Immature natural killer cell (primary cell): ENCODE data around the gene MED13L. TPM values are rescaled to one million over a fixed set of nuclear protein-coding genes. Genes with fewer than 3 reads are reported as not detected.
A peak's percentile ranks its signal among the peaks of the same experiment; 100 is the strongest.
"Not testable (repeated sequence)": the region's sequence is repeated elsewhere in the genome, so short reads cannot be mapped to it uniquely, and the experiment has no call there.

Experiments used
- DNase-seq, 3 donors: peaks; one replicate each; pipeline ENCODE4 v3.0.0; 2022; ENCODE audit warnings: mixed read lengths in 1 of 3
- H3K27ac Mint-ChIP-seq, 6 donors: one replicate each; pipeline ENCODE4 v1.8.0; 2020; ENCODE audit warnings: mixed read lengths in 6 of 6, mild to moderate bottlenecking in 5 of 6, inconsistent platforms in 4 of 6, moderate library complexity in 3 of 6
- H3K27me3 Mint-ChIP-seq, 3 donors: one replicate each; pipeline ENCODE4 v1.8.0; 2020 to 2021; ENCODE audit warnings: low read depth in 3 of 3, mild to moderate bottlenecking in 3 of 3, mixed read lengths in 3 of 3, moderate library complexity in 3 of 3, inconsistent platforms in 1 of 3
- H3K36me3 Mint-ChIP-seq, 3 donors: one replicate each; pipeline ENCODE4 v1.8.0; 2020; ENCODE audit warnings: mixed read lengths in 3 of 3, inconsistent platforms in 2 of 3, mild to moderate bottlenecking in 2 of 3
- H3K4me1 Mint-ChIP-seq, 2 donors: one replicate each; pipeline ENCODE4 v1.8.0; 2020; ENCODE audit warnings: inconsistent platforms in 2 of 2, mild to moderate bottlenecking in 2 of 2, mixed read lengths in 2 of 2, moderate library complexity in 1 of 2
- H3K4me3 Mint-ChIP-seq, 5 donors: one replicate each; pipeline ENCODE4 v1.8.0; 2020; ENCODE audit warnings: mild to moderate bottlenecking in 5 of 5, mixed read lengths in 5 of 5, inconsistent platforms in 3 of 5, moderate library complexity in 3 of 5
- H3K9me3 Mint-ChIP-seq, 6 donors: one replicate each; pipeline ENCODE4 v1.8.0; 2020; ENCODE audit warnings: mild to moderate bottlenecking in 6 of 6, mixed read lengths in 6 of 6, inconsistent platforms in 4 of 6, moderate library complexity in 3 of 6
- polyA plus RNA-seq, 3 donors: library from polyadenylated mRNA; unstranded; fragments of 300-500 nt; fragmentation: Illumina TruSeq; gene quantifications; one replicate each; pipeline ENCODE4 v1.2.3, GENCODE V29; 2021

MED13L gene
- polyA plus RNA-seq, 3 donors from 2014 or later = 2.3 to 10.3 (median 4.9) TPM

DNA sequence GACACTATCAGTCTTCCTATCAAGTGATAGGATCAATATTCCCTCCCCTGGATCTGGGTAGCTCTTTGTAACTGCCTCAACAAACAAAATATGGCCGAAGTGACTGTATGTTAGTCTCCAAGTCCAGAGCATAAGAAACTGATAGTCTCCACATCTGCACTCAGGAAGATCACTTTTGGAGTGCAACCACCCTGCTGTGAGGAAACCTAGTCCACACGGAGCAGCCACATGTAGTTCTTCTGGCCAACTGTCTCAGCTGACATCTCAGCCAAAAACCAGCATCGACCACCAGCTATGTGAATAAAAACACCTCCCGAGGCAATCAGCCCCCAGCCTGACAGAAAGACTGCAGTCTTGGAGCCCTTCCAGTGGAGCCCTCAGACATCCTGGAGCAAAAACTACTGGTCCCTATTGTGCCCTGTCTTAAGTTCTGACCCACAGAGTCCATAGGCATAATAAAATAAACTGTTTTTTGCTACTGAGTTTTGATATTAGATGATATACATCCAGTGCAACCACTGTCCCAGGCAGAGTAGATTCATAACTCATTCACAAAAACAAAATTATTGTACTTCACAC, 143.8 kb downstream of the MED13L start:
- H3K27ac Mint-ChIP-seq = peak overlapping the region in 2 of 6 donors; percentile 10 to 20
- no peaks in the 10 kb centered on the region for H3K36me3 Mint-ChIP-seq
- H3K27me3 Mint-ChIP-seq = no peaks in the 10 kb centered on the region
- DNase-seq = no peak
- H3K4me1 Mint-ChIP-seq = peaks cover 66 to 88% of the 10 kb centered on the region in 2 donors
- no peak overlapping the region for H3K4me3 Mint-ChIP-seq
- H3K9me3 Mint-ChIP-seq = no peaks in the 10 kb centered on the region

DNA sequence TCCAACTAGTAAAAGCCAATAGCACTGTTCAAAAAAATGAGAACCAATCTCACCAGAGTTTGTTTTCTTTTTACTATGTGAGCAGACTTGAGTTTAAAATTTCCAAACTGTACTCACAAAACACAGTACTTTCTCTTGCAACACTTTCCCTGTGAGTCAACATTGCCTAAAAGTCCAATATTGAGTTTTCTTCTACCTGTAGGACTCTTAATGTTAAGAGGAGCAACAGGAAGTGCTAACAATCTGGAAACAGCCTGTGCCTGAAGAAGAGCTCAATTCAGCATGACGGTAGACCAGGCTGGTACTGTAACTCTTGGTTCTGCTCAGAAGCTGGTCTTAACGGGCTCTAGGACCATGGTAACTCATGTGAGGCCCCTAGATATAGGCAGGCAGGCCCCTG, 144.3 kb downstream of the MED13L start:
- no peak overlapping the region for H3K4me3 Mint-ChIP-seq

DNA sequence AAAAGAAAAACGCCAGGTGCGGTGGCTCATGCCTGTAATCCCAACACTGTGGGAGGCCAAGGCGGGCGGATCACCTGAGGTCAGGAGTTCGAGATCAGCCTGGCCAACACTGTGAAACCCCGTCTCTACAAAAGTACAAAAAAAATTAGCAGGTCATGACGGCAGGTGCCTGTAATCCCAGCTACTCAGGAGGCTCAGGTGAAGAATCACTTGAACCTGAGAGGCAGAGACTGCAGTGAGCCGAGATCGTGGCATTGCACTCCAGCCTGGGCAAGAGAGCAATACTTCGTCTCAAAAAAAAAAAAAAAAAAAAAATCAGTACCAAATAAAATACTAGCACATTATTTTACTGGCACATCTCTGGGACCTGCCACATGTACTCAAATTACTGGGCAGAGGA, 145.5 kb downstream of the MED13L start:
- not testable (repeated sequence) for H3K4me3 Mint-ChIP-seq, H3K9me3 Mint-ChIP-seq, H3K27me3 Mint-ChIP-seq, DNase-seq, H3K36me3 Mint-ChIP-seq, H3K27ac Mint-ChIP-seq
- H3K4me1 Mint-ChIP-seq = peaks cover 66 to 90% of the 10 kb centered on the region in 2 donors

More for the DNA sequence above, 144.3 kb downstream of the MED13L start:
- no peaks in the 10 kb centered on the region for H3K27me3 Mint-ChIP-seq
- H3K27ac Mint-ChIP-seq = peak overlapping the region in 1 of 6 donors; percentile 10
- H3K4me1 Mint-ChIP-seq = peaks cover 65 to 88% of the 10 kb centered on the region in 2 donors
- no peaks in the 10 kb centered on the region for H3K9me3 Mint-ChIP-seq
- no peak for DNase-seq
- no peaks in the 10 kb centered on the region for H3K36me3 Mint-ChIP-seq

DNA sequence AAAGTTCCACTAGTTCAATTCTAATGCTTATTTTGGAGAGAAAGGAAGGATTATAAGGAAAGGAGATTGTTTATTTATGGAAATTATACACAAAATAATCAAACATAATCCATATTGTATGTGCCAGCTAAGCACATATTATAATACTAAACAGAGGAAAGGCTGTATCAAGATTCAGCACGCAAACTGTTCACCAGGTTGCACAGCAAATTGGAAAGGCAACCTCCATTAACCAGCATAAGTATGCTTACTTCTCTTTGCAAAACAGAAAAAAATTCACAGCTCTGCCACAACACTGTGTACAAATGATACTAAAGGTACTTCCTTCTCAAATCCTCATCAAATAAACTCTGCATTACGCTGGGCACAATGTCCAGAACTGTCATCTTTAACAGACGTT, 146.3 kb downstream of the MED13L start:
- Mint-ChIP-seq H3K27me3 (peaks cover 0 to 2% (median 0%) of the 10 kb centered on the region in 3 donors), H3K4me1 (peaks cover 65 to 90% of the 10 kb centered on the region in 2 donors), H3K36me3 (no peaks in the 10 kb centered on the region), H3K27ac (peak overlapping the region in 3 of 6 donors; percentile 19 to 60 (median 36)), H3K9me3 (no peaks in the 10 kb centered on the region), H3K4me3 (peak overlapping the region in 3 of 5 donors; percentile 2 to 32 (median 29))
- no peak for DNase-seq

DNA sequence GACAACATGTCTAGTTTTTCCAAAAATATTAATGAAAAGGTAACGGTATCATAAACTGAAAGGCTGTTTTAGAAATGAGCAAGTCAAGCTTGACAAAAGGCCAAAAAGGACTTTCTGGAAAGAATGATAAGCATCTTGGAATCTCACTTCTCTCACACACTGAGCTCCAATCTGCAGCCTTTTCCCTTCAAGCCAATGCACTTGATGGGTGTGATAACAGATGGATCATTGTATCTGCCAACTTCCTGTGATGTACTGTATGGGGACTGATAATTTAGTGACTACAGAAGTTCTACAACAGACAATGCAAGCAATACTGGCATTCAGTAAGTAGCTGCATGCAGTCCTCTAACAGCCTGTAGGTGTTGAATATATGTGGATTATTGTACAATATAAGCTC, 147.1 kb downstream of the MED13L start:
- Mint-ChIP-seq H3K4me3 (peak overlapping the region in 1 of 5 donors; percentile 24), H3K36me3 (no peaks in the 10 kb centered on the region), H3K4me1 (peaks cover 62 to 90% of the 10 kb centered on the region in 2 donors), H3K9me3 (no peaks in the 10 kb centered on the region), H3K27me3 (peaks cover 0 to 2% (median 0%) of the 10 kb centered on the region in 3 donors), H3K27ac (peak overlapping the region in 1 of 6 donors; percentile 13)
- no peak for DNase-seq

DNA sequence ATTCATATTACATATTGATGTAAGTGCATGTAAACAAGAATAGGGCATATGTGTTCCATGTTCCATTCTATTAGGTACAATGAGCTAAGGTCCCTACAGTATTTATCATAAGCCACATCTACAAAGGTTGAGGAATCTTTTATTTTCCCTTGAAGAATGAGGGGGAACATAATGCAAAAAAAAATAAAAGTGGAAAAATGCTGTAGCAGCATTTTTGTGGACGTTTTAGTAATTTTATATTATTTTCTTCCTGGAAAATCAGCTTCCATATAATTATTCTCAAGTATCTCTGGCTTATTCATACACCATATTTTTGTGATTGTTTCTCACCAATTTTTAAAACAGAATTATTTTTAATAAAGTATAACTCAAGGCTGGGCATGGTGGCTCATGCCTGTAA, 148.7 kb downstream of the MED13L start:
- H3K27me3 Mint-ChIP-seq = peaks cover 0 to 2% (median 0%) of the 10 kb centered on the region in 3 donors
- no peak overlapping the region for H3K4me3 Mint-ChIP-seq
- DNase-seq = no peak
- H3K27ac Mint-ChIP-seq = no peak overlapping the region
- no peaks in the 10 kb centered on the region for H3K9me3 Mint-ChIP-seq
- peaks cover 55 to 83% of the 10 kb centered on the region in 2 donors for H3K4me1 Mint-ChIP-seq
- no peaks in the 10 kb centered on the region for H3K36me3 Mint-ChIP-seq

DNA sequence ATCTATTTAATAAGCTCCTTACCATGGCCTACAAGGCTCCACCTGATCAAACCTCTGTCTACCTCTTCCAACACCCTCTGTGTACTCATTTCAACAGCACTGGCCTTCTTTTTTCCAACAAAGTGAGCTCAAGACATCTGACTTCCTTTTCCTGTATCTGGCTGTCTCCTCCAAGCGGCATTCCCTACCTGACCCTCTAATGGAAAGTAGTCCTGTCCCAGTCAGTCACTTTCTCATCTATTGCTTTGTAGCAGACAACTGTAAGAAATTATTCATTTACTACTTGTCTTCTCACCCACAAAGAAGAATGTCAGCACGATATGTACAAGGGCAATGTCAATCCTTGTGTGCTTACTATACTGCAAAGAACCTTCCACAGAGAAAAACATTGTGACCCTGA, 149.6 kb downstream of the MED13L start:
- Mint-ChIP-seq H3K36me3 (no peaks in the 10 kb centered on the region), H3K4me1 (peaks cover 52 to 83% of the 10 kb centered on the region in 2 donors), H3K4me3 (no peak overlapping the region), H3K27me3 (peaks cover 0 to 2% (median 0%) of the 10 kb centered on the region in 3 donors), H3K9me3 (no peaks in the 10 kb centered on the region), H3K27ac (peak overlapping the region in 1 of 6 donors; percentile 16)
- DNase-seq = no peak

DNA sequence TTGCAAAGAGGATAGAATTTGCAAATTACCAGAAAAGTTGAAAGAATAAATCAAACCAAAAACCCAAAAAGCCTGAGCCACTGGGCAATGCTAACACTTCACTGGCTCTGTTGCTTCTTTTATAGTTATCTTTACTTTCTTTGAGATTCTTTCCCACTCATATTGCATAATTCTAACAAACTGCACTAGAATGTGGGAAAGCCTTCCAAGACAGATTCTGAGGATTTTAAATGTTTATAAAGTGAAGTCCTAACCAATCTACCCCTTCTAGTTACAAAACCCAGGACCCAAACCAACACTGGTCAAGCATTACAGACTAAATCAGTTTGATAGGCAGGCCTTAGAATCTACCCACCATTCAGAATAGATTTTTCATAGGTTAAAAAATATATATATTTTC, 150.9 kb downstream of the MED13L start:
- H3K9me3 Mint-ChIP-seq = no peaks in the 10 kb centered on the region
- H3K36me3 Mint-ChIP-seq = no peaks in the 10 kb centered on the region
- no peak overlapping the region for H3K4me3 Mint-ChIP-seq
- DNase-seq = no peak
- peaks cover 55 to 90% of the 10 kb centered on the region in 2 donors for H3K4me1 Mint-ChIP-seq
- H3K27me3 Mint-ChIP-seq = peaks cover 0 to 2% (median 0%) of the 10 kb centered on the region in 3 donors
- no peak overlapping the region for H3K27ac Mint-ChIP-seq

DNA sequence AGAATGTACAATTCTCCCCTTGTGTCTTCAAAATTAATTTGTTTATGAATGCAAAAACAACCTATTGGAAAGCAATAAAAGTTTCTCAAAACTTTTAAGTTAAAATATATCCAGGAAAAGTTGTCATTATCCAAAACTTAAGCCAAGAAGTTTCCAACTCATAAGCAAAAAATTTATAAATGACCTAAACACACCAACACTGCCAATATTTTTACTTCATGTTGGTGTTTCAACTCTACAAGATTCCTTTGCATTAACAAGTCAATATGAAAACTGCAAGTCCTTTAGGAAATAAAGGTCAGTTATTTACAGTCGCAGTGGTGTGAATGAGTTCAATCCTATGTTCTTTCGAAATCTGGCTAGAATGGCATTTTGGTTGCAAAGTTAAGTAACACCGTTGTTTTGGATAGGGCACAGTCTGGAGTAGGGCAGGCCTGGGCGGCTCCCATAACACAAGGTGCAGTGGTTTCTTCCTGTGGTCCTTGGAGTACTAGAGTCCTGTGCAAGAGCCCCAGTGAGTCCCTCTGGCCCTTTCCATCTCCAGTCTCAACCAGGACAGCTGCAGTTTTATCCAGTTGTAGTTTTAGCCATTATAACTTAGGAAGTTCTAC, 151.4 kb downstream of the MED13L start:
- peaks cover 0 to 2% (median 0%) of the 10 kb centered on the region in 3 donors for H3K27me3 Mint-ChIP-seq
- DNase-seq = no peak
- H3K9me3 Mint-ChIP-seq = no peaks in the 10 kb centered on the region
- H3K4me3 Mint-ChIP-seq = no peak overlapping the region
- peaks cover 55 to 90% of the 10 kb centered on the region in 2 donors for H3K4me1 Mint-ChIP-seq
- H3K36me3 Mint-ChIP-seq = no peaks in the 10 kb centered on the region
- H3K27ac Mint-ChIP-seq = no peak overlapping the region

DNA sequence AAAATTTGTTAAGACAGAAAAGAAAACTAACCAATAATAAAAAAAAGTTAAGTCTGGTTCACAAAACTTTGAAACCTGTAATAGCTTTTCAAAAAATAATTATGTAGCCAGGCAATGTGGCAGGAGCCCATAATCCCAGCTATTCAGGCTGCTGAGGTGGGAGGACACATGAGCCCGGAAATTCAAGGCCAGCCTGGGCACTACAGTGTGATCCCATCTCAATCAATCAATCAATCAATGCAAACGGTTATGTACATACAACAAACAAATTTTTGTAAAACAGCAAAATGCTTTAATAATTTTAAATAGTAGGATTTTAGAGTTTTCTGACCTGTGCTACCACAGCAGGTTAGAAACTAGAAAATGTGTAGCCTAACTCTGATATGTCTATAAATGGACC, 152.4 kb downstream of the MED13L start:
- peaks cover 52 to 90% of the 10 kb centered on the region in 2 donors for H3K4me1 Mint-ChIP-seq
- H3K4me3 Mint-ChIP-seq = no peak overlapping the region
- no peaks in the 10 kb centered on the region for H3K9me3 Mint-ChIP-seq
- peaks cover 0 to 5% (median 3%) of the 10 kb centered on the region in 3 donors for H3K27me3 Mint-ChIP-seq
- no peak for DNase-seq
- no peaks in the 10 kb centered on the region for H3K36me3 Mint-ChIP-seq
- H3K27ac Mint-ChIP-seq = no peak overlapping the region

DNA sequence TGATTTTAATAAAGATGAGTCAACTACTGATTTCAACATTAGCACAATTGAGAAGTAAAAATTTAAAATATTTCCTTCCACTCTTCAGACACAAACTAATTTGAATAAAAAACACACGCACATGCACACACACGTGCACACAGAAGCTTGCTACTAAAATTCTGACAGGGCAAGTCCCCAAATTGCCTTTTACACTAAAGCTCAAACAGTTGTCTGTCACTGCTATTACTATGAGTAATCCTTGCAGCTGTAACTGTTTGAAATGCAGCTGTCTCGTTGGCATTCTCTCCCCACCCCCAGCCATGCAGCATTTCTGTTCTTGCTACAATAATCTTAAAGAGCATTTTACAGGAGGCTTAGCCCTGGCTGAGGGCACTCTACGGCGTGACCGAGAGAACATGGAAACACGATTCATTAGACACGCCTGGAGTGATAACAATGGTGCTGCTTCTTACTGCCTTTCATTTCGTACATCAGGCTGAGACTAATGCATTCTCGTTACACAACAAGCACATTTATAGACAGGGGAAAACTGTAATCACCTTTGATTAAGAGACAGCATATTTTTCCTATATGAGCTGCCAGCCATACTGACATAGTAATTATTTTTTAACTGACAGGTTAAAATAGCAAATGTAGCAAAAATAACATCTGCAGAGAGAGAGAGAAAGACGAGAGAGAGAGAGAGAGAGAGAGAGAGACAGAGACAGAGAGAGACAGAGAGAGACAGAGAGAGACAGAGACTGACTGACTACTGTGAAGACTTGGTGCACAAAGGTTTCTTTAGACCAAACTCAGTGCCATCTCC, 153.8 kb downstream of the MED13L start:
- Mint-ChIP-seq H3K4me3 (no peak overlapping the region), H3K4me1 (peaks cover 45 to 87% of the 10 kb centered on the region in 2 donors), H3K36me3 (no peaks in the 10 kb centered on the region), H3K27me3 (peaks cover 0 to 5% (median 5%) of the 10 kb centered on the region in 3 donors), H3K9me3 (no peaks in the 10 kb centered on the region), H3K27ac (no peak overlapping the region)
- DNase-seq = no peak

DNA sequence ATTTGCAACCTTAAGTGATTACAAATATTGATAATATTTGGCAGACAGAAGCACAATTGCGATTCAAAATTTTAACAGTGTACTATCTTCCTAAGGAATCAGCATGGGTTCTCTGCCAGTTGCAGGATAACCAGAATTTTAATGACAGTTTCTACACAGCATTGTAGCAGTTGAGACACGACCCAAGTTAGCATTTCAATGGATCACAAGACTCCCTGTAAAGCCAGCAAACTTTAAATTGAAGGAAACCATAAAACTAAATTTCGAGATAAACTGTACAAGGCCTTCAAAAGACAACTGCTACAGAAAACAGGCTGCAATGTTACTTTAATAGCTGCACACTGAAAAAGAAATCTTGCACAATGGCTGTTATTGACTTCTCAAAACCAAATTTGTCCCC, 154.9 kb downstream of the MED13L start:
- Mint-ChIP-seq H3K9me3 (no peaks in the 10 kb centered on the region), H3K4me3 (no peak overlapping the region), H3K27me3 (peaks cover 0 to 5% (median 3%) of the 10 kb centered on the region in 3 donors), H3K36me3 (no peaks in the 10 kb centered on the region), H3K4me1 (peaks cover 42 to 80% of the 10 kb centered on the region in 2 donors), H3K27ac (no peak overlapping the region)
- DNase-seq = no peak

DNA sequence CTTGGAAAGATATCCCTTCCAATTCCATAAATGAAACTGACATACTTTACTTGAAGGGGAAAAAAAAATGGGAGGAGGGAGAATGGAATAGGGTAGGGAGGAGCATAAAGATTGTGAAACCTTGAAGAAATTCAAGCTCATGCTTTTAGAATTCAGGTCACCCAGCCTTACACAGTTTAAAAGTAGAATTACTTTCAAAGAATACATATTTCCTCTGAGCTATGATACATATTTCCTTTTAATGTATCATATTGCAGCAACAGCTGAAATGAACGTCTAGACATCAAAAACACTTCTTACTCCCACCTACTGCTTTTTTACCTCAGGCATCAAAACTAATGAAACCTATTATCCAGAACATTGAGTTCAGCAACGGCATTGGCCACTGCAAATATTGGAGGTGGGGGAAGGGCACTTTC, 156.0 kb downstream of the MED13L start:
- no peak for DNase-seq
- no peaks in the 10 kb centered on the region for H3K9me3 Mint-ChIP-seq
- peaks cover 45 to 77% of the 10 kb centered on the region in 2 donors for H3K4me1 Mint-ChIP-seq
- no peak overlapping the region for H3K27ac Mint-ChIP-seq
- H3K27me3 Mint-ChIP-seq = peaks cover 0 to 5% (median 3%) of the 10 kb centered on the region in 3 donors
- H3K4me3 Mint-ChIP-seq = no peak overlapping the region
- no peaks in the 10 kb centered on the region for H3K36me3 Mint-ChIP-seq
